WTC11 (cell line): ENCODE measurements around the gene OGFR. TPM values are rescaled to one million over a fixed set of nuclear protein-coding genes. Genes with fewer than 3 reads are reported as not detected.

Experiments
- ATAC-seq: fragments of 200-7000 bp; cut with Tn5 transposase; 2 replicates; pipeline ENCODE4 v1.10.0; 2021; ENCODE audit warnings: mild to moderate bottlenecking, moderate library complexity
- CTCF ChIA-PET: fragments of 300-600 bp; sonication (Branson Sonifier 250); formaldehyde crosslinking; loops from one replicate; lab custom pipeline; 2021; ENCODE audit warnings: antibody characterized with exemption; lab: Charles Lee
- POLR2A ChIA-PET: fragments of 350-600 bp; sonication (Branson Sonifier 250); formaldehyde crosslinking; loops from one replicate; lab custom pipeline; 2021; ENCODE audit warnings: antibody characterized with exemption; lab: Charles Lee
- DNase-seq: peaks from one replicate; pipeline ENCODE4 v3.0.0; 2021; ENCODE audit warnings: low spot score
- H3K27ac Mint-ChIP-seq: 2 replicates; pipeline ENCODE4 v1.8.0; 2021; ENCODE audit warnings: mixed read lengths
- H3K27me3 Mint-ChIP-seq: 2 replicates; pipeline ENCODE4 v1.8.0; 2021; ENCODE audit warnings: low read depth, mild to moderate bottlenecking, moderate library complexity, mixed read lengths
- H3K36me3 Mint-ChIP-seq: 2 replicates; pipeline ENCODE4 v1.8.0; 2021; ENCODE audit warnings: mixed read lengths
- H3K4me1 Mint-ChIP-seq: 2 replicates; pipeline ENCODE4 v1.8.0; 2022; ENCODE audit warnings: mixed read lengths
- H3K4me3 Mint-ChIP-seq: 2 replicates; pipeline ENCODE4 v1.8.0; 2021; ENCODE audit warnings: mild to moderate bottlenecking, moderate library complexity, mixed read lengths
- H3K9me3 Mint-ChIP-seq: 2 replicates; pipeline ENCODE4 v1.8.0; 2021; ENCODE audit warnings: mixed read lengths
- ARID4B ChIP-seq: sonication (generic); formaldehyde crosslinking; IDR thresholded peaks from 2 replicates; pipeline ENCODE4 v1.8.0; 2023; ENCODE audit warnings: missing genetic modification reagents, mild to moderate bottlenecking, borderline replicate concordance
- ATF3 ChIP-seq: sonication (generic); formaldehyde crosslinking; conservative IDR thresholded peaks from 2 replicates; pipeline ENCODE4 v1.8.1; 2022; ENCODE audit warnings: mild to moderate bottlenecking, missing genetic modification reagents
- E2F1 ChIP-seq: sonication (generic); formaldehyde crosslinking; IDR thresholded peaks from 2 replicates; pipeline ENCODE4 v1.8.0; 2022; ENCODE audit warnings: mild to moderate bottlenecking, missing genetic modification reagents
- KAT7 ChIP-seq: sonication (generic); formaldehyde crosslinking; IDR thresholded peaks from 2 replicates; pipeline ENCODE4 v1.8.1; 2023; ENCODE audit warnings: missing genetic modification reagents, mild to moderate bottlenecking, borderline replicate concordance
- PRDM15 ChIP-seq: sonication (generic); formaldehyde crosslinking; IDR thresholded peaks from 2 replicates; pipeline ENCODE4 v1.8.0; 2022; ENCODE audit warnings: missing genetic modification reagents
- USF2 ChIP-seq: sonication (generic); formaldehyde crosslinking; IDR thresholded peaks from 2 replicates; pipeline ENCODE4 v1.8.1; 2023; ENCODE audit warnings: mild to moderate bottlenecking, missing genetic modification reagents, moderate library complexity
- ZNF317 ChIP-seq: sonication (generic); formaldehyde crosslinking; IDR thresholded peaks from 2 replicates; pipeline ENCODE4 v1.8.1; 2023; ENCODE audit warnings: low read depth, mild to moderate bottlenecking, moderate library complexity, missing genetic modification reagents, borderline replicate concordance
- ZNF512 ChIP-seq: sonication (generic); formaldehyde crosslinking; IDR thresholded peaks from 2 replicates; pipeline ENCODE4 v1.8.1; 2022; ENCODE audit warnings: missing genetic modification reagents, borderline replicate concordance
- total RNA-seq: library from RNA; stranded (reverse); gene quantifications from 3 replicates; pipeline ENCODE4 v1.2.3, GENCODE V29; 2021

The OGFR gene
- total RNA-seq, 1 experiment from 2014 or later, result 43.3 TPM

- DNase-seq, result no peak
- H3K27ac Mint-ChIP-seq, result no peak overlapping the region
- CTCF ChIA-PET, result interaction anchor here (1.3 to 1.4 kb wide), 2 partner anchors 35 to 47 kb away, joined by 4 read pairs; partner anchors contain the start of gene NTSR1
These were observed 48.6 kb upstream of the OGFR start for GRCh38 chr20:62755817-62756724.

More at GRCh38 chr20:62755817-62756724, 48.6 kb upstream of the OGFR start:
- H3K27me3 Mint-ChIP-seq, result peaks cover 9% of the 10 kb centered on the region
- ATAC-seq, result no peak
- POLR2A ChIA-PET, result no interaction called here
- H3K9me3 Mint-ChIP-seq, result no peaks in the 10 kb centered on the region
- no peaks in the 10 kb centered on the region for H3K36me3 Mint-ChIP-seq
- TF ChIP-seq ZNF512 (CRISPR knock-in tag), result no peak
- no peak for TF ChIP-seq ARID4B (CRISPR knock-in tag)
- no peak for TF ChIP-seq ATF3 (CRISPR knock-in tag)
- no peak for TF ChIP-seq ZNF317
- no peak for TF ChIP-seq PRDM15 (CRISPR knock-in tag)
- TF ChIP-seq E2F1 (CRISPR knock-in tag), result no peak
- TF ChIP-seq USF2 (CRISPR knock-in tag), result no peak
- no peak for TF ChIP-seq KAT7 (CRISPR knock-in tag)
- no peaks in the 10 kb centered on the region; the same call in 1 of the 2 replicates for H3K4me1 Mint-ChIP-seq
- H3K4me3 Mint-ChIP-seq, result no peak overlapping the region
